ENCODE measurements around the gene PPP1R26. TPM values are rescaled to one million over a fixed set of nuclear protein-coding genes. Genes with fewer than 3 reads are reported as not detected.

PPP1R26 gene
- total and polyA plus RNA-seq, 2 experiments from 2014 or later = 10.7 to 49.8 TPM

- TF ChIP-seq, protein P1, sequence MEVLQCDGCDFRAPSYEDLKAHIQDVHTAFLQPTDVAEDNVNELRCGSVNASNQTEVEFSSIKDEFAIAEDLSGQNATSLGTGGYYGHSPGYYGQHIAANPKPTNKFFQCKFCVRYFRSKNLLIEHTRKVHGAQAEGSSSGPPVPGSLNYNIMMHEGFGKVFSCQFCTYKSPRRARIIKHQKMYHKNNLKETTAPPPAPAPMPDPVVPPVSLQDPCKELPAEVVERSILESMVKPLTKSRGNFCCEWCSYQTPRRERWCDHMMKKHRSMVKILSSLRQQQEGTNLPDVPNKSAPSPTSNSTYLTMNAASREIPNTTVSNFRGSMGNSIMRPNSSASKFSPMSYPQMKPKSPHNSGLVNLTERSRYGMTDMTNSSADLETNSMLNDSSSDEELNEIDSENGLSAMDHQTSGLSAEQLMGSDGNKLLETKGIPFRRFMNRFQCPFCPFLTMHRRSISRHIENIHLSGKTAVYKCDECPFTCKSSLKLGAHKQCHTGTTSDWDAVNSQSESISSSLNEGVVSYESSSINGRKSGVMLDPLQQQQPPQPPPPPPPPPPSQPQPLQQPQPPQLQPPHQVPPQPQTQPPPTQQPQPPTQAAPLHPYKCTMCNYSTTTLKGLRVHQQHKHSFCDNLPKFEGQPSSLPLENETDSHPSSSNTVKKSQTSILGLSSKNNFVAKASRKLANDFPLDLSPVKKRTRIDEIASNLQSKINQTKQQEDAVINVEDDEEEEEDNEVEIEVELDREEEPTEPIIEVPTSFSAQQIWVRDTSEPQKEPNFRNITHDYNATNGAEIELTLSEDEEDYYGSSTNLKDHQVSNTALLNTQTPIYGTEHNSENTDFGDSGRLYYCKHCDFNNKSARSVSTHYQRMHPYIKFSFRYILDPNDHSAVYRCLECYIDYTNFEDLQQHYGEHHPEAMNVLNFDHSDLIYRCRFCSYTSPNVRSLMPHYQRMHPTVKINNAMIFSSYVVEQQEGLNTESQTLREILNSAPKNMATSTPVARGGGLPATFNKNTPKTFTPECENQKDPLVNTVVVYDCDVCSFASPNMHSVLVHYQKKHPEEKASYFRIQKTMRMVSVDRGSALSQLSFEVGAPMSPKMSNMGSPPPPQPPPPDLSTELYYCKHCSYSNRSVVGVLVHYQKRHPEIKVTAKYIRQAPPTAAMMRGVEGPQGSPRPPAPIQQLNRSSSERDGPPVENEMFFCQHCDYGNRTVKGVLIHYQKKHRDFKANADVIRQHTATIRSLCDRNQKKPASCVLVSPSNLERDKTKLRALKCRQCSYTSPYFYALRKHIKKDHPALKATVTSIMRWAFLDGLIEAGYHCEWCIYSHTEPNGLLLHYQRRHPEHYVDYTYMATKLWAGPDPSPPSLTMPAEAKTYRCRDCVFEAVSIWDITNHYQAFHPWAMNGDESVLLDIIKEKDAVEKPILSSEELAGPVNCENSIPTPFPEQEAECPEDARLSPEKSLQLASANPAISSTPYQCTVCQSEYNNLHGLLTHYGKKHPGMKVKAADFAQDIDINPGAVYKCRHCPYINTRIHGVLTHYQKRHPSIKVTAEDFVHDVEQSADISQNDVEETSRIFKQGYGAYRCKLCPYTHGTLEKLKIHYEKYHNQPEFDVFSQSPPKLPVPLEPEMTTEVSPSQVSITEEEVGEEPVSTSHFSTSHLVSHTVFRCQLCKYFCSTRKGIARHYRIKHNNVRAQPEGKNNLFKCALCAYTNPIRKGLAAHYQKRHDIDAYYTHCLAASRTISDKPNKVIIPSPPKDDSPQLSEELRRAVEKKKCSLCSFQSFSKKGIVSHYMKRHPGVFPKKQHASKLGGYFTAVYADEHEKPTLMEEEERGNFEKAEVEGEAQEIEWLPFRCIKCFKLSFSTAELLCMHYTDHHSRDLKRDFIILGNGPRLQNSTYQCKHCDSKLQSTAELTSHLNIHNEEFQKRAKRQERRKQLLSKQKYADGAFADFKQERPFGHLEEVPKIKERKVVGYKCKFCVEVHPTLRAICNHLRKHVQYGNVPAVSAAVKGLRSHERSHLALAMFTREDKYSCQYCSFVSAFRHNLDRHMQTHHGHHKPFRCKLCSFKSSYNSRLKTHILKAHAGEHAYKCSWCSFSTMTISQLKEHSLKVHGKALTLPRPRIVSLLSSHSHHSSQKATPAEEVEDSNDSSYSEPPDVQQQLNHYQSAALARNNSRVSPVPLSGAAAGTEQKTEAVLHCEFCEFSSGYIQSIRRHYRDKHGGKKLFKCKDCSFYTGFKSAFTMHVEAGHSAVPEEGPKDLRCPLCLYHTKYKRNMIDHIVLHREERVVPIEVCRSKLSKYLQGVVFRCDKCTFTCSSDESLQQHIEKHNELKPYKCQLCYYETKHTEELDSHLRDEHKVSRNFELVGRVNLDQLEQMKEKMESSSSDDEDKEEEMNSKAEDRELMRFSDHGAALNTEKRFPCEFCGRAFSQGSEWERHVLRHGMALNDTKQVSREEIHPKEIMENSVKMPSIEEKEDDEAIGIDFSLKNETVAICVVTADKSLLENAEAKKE (CRISPR knock-in tag; IDR thresholded peaks at IDR 0.05) = no peak
- no peak for TF ChIP-seq STAT1 (IDR thresholded peaks at IDR 0.05; ENCODE audit: unreplicated experiment)
- TF ChIP-seq, protein P2, sequence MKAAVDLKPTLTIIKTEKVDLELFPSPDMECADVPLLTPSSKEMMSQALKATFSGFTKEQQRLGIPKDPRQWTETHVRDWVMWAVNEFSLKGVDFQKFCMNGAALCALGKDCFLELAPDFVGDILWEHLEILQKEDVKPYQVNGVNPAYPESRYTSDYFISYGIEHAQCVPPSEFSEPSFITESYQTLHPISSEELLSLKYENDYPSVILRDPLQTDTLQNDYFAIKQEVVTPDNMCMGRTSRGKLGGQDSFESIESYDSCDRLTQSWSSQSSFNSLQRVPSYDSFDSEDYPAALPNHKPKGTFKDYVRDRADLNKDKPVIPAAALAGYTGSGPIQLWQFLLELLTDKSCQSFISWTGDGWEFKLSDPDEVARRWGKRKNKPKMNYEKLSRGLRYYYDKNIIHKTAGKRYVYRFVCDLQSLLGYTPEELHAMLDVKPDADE (IDR thresholded peaks at IDR 0.05) = no peak
- no peak for TF ChIP-seq NANOG (IDR thresholded peaks at IDR 0.05; ENCODE audit: borderline replicate concordance)
- no peak for TF ChIP-seq CTCF (conservative IDR thresholded peaks at IDR 0.05; ENCODE audit: low read depth in 2 of 2)
Measured at GRCh38 chr9:135442075-135442474, 37.5 kb upstream of the PPP1R26 start (continued).

- H3K9me3 Mint-ChIP-seq = peaks cover 3% of the 10 kb centered on the region; the same call in 2 of the 3 replicates
- no peaks in the 10 kb centered on the region for H3K4me1 ChIP-seq (ENCODE audit: insufficient read depth)
- H3K27ac ChIP-seq (ENCODE audit: low read depth) = no peak overlapping the region
- no peaks in the 10 kb centered on the region for H3K36me3 ChIP-seq (ENCODE audit: insufficient read depth)
- H3K79me2 ChIP-seq (replicated peaks; ENCODE audit: insufficient read depth) = no peaks in the 10 kb centered on the region
- no peak overlapping the region for H3K4me3 ChIP-seq
- H3K27me3 Mint-ChIP-seq (ENCODE audit: insufficient read depth, low read depth, poor library complexity) = peaks cover 8% of the 10 kb centered on the region
- H3K36me3 Mint-ChIP-seq (ENCODE audit: low read depth) = peaks cover 3% of the 10 kb centered on the region; the same call in 1 of the 3 replicates
- H4K20me1 ChIP-seq (replicated peaks; ENCODE audit: insufficient read depth) = no peaks in the 10 kb centered on the region
- TF ChIP-seq CTCF (conservative IDR thresholded peaks at IDR 0.05; ENCODE audit: low read depth in 2 of 2) = no peak
- no peak for TF ChIP-seq EZH2 (IDR thresholded peaks at IDR 0.05; ENCODE audit: low read depth, unreplicated experiment)
- TF ChIP-seq EZH2phosphoT487 (IDR thresholded peaks at IDR 0.05; ENCODE audit: unreplicated experiment) = no peak
- TF ChIP-seq ZNF331 (CRISPR knock-in tag; IDR thresholded peaks at IDR 0.05; ENCODE audit: low read depth) = no peak
- no peak for TF ChIP-seq REST (IDR thresholded peaks at IDR 0.05; ENCODE audit: unreplicated experiment)
- no peaks in the 10 kb centered on the region for H3F3A ChIP-seq (replicated peaks; ENCODE audit: low read depth)
- no peak overlapping the region for H3K27ac Mint-ChIP-seq
- DNase-seq (ENCODE audit: low spot score) (no peak), ATAC-seq (no peak)
- H3K4me2 ChIP-seq = no peak overlapping the region
- no peak overlapping the region for H2AFZ ChIP-seq
- H3K4me3 Mint-ChIP-seq = no peak overlapping the region
- H3K27me3 ChIP-seq (ENCODE audit: insufficient read depth) = no peaks in the 10 kb centered on the region
- H3K9me2 ChIP-seq (ENCODE audit: insufficient read depth) = no peaks in the 10 kb centered on the region
- H3K4me1 Mint-ChIP-seq = peaks cover 14% of the 10 kb centered on the region; the same call in 2 of the 3 replicates
Measured at GRCh38 chr9:135443797-135444425, 35.7 kb upstream of the PPP1R26 start.

Data from GM23338 (cell line).